ENCODE results near the gene OS9.
"Not testable (repeated sequence)": the region's sequence is repeated elsewhere in the genome, so short reads cannot be mapped to it uniquely, and the experiment has no call there.

OS9 gene

DNA sequence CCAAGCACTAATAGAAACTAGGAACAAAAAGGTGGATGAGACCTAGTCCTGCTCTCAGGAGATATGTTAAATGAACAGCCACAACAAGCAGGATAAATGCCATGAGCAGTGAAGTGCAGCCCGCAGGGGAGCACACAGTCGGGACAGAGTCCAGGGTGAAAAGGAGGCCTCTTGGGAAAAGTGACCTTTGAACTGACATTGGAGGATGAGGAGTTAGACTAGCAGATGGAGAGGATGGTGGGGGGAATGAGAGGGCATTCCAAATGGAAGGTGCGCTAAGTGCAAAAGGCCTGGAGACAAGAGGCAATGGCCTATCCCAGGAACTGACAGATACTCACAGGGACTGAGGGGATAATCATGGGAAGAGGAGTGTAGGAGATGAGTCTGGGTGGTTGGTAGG is 4.5 kb downstream of the OS9 start:
- no peak overlapping the region for H3K4me3 ChIP-seq
- H3K27ac ChIP-seq = no peak overlapping the region
- DNase-seq (ENCODE audit: low spot score) = no peak
- no peak for TF ChIP-seq CTCF (IDR thresholded peaks at IDR 0.05)

DNA sequence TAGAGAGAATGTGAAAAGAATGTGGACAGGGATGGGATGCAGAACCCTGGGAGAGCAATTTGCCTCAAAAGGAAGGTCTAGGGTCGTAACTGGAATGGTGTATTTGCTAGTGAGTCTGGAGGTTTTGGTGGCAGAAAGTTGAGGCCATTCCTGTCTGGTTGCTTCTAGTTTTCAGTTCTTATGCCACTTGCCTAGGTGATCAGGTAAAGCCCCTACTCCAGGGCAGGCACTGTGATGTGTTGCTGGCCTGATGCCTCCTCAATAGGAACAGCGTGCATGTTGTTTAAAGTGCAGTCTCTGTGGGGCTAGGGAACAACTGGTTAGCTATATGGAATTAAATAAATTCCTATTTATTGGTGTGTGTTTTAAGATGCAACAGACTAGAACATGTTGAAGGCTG is 6.4 kb downstream of the OS9 start:
- Histone ChIP-seq H3K4me3 (no peak overlapping the region), H3K27ac (no peak overlapping the region)
- DNase-seq (ENCODE audit: low spot score) = no peak
- no peak for TF ChIP-seq CTCF (IDR thresholded peaks at IDR 0.05)

DNA sequence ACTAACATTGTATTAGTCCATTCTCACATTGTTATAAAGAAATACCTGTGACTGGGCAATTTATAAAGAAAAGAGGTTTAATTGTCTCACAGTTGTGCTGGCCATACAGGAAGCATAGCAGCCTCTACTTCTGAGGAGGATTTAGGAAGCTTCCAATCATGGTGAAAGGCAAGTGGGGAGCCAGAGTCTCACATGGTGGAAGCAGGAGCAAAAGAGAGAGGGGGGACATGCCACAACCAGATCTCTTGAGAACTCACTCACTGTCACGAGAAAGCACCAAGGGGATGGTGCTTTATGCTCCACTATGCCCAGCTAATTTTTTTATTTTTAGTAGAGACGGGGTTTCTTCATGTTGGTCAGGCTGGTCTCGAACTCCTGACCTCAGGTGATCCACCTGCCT is 13.3 kb downstream of the OS9 start:
- DNase-seq (ENCODE audit: low spot score) = no peak
- TF ChIP-seq CTCF (IDR thresholded peaks at IDR 0.05) = no peak
- H3K4me3 ChIP-seq = no peak overlapping the region
- H3K27ac ChIP-seq = no peak overlapping the region

GRCh38 chr12:57708296-57708695 is 14.4 kb downstream of the OS9 start:
- no peak for DNase-seq (ENCODE audit: low spot score)
- no peak for TF ChIP-seq CTCF (IDR thresholded peaks at IDR 0.05)
- H3K4me3 ChIP-seq = no peak overlapping the region
- H3K27ac ChIP-seq = no peak overlapping the region

GRCh38 chr12:57712701-57713100 is 18.8 kb downstream of the OS9 start:
- H3K4me3 ChIP-seq = no peak overlapping the region
- no peak for DNase-seq (ENCODE audit: low spot score)
- TF ChIP-seq CTCF (IDR thresholded peaks at IDR 0.05) = no peak
- H3K27ac ChIP-seq = no peak overlapping the region

DNA sequence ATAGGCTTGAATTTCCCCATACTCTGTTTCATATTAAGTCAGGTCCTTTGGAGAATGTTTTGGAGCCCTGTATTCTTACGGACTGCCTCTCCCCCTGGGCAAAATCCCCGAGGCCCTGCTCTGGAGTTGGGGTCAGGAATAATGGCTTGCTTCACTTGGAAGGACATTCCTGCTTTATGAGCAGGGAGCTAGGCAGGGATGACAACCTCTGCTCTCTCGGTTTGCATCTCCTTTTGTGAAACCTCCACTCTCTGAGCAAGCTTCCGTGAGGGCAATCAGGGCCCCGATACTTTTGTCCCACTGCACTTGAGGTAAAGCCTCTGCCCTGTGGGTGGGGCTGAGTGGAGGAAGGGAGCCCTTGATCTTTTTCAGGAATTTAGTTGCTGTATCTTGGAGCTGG is 19.3 kb downstream of the OS9 start:
- no peak for DNase-seq (ENCODE audit: low spot score)
- TF ChIP-seq CTCF (IDR thresholded peaks at IDR 0.05) = no peak
- no peak overlapping the region for H3K27ac ChIP-seq
- H3K4me3 ChIP-seq = no peak overlapping the region

DNA sequence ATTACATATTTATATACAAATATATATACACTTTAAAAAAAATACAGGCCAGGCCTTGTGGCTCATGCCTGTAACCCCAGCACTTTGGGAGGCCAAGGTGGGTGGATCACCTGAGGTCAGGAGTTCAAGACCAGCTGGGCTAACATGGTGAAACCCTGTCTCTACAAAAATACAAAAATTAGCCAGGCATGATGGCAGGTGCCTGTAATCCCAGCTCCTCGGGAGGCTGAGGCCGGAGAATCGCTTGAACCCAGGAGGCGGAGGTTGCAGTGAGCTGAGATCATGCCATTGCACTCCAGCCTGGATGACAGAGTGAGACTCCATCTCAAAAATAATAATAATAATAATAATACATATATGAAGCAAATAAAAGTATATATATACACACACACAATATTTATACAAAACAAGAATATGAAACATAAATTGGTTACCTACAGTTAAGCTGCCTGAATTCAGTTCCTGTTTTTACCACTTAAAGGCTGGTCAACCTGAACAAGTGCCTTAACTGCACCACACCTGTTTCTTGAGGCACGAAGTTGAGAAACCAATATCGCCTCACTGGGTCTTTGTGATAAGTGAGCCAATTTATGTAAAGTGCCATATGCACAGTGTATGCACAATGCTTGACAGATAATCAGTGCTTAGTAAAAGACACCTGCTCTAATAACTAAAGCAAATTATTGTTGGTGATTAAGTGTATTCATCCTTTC is 21.3 kb downstream of the OS9 start:
- H3K27ac ChIP-seq = not testable (repeated sequence)

More for the DNA sequence above, 21.3 kb downstream of the OS9 start:
- H3K4me3 ChIP-seq; DNase-seq (ENCODE audit: low spot score): not testable (repeated sequence)

Measured in coronary artery (tissue), 2 donors.